Activated T-cell treated with anti-CD3 and anti-CD28 coated beads, Interleukin-2, amount 50 U/mL, for 4 hours (primary cell): ENCODE measurements around the gene BCL2L11. TPM values are rescaled to one million over a fixed set of nuclear protein-coding genes. Genes with fewer than 3 reads are reported as not detected.

Experiments used
- ATAC-seq, 2 donors: fragments of 200-7000 bp; cut with Tn5 transposase; one replicate each; pipeline ENCODE4 v1.10.0; 2021
- DNase-seq: peaks from one replicate; pipeline ENCODE4 v3.0.0-alpha.2; 2020
- H3K27me3 Mint-ChIP-seq: one replicate; pipeline ENCODE4 v1.8.0; 2021; ENCODE audit warnings: low read depth, mixed read lengths
- H3K36me3 Mint-ChIP-seq: one replicate; pipeline ENCODE4 v1.8.0; 2022; ENCODE audit warnings: mixed read lengths; ENCODE audit not compliant: insufficient read depth
- H3K4me1 Mint-ChIP-seq: one replicate; pipeline ENCODE4 v1.8.0; 2021; ENCODE audit warnings: low read depth, mixed read lengths
- H3K4me3 Mint-ChIP-seq: one replicate; pipeline ENCODE4 v1.8.0; 2021; ENCODE audit warnings: mild to moderate bottlenecking, moderate library complexity, mixed read lengths
- H3K9me3 Mint-ChIP-seq: one replicate; pipeline ENCODE4 v1.8.0; 2021; ENCODE audit warnings: mixed read lengths
- total RNA-seq, 3 donors: library from RNA; stranded (reverse); gene quantifications; one replicate each; pipeline ENCODE4 v1.2.1, GENCODE V29; 2021

The BCL2L11 gene
- total RNA-seq, 3 donors from 2014 or later = 63.3 to 68.9 (median 65.5) TPM

GRCh38 chr2:111162718-111163331 lies 42.1 kb downstream of the BCL2L11 start:
- Mint-ChIP-seq H3K36me3 (peaks cover 44% of the 10 kb centered on the region), H3K9me3 (no peaks in the 10 kb centered on the region), H3K4me1 (peaks cover 36% of the 10 kb centered on the region), H3K27me3 (no peaks in the 10 kb centered on the region), H3K4me3 (no peak overlapping the region)
- no peak for DNase-seq
- ATAC-seq = peak; percentile 42

GRCh38 chr2:111164078-111164477 lies 43.4 kb downstream of the BCL2L11 start:
- ATAC-seq (no peak), DNase-seq (no peak)
- no peaks in the 10 kb centered on the region for H3K27me3 Mint-ChIP-seq
- H3K36me3 Mint-ChIP-seq = peaks cover 44% of the 10 kb centered on the region
- no peak overlapping the region for H3K4me3 Mint-ChIP-seq
- peaks cover 43% of the 10 kb centered on the region for H3K4me1 Mint-ChIP-seq
- H3K9me3 Mint-ChIP-seq = no peaks in the 10 kb centered on the region

GRCh38 chr2:111165084-111165483 lies 44.4 kb downstream of the BCL2L11 start:
- DNase-seq (no peak), ATAC-seq (no peak)
- H3K4me3 Mint-ChIP-seq = no peak overlapping the region
- H3K9me3 Mint-ChIP-seq = no peaks in the 10 kb centered on the region
- no peaks in the 10 kb centered on the region for H3K27me3 Mint-ChIP-seq
- H3K4me1 Mint-ChIP-seq = peaks cover 43% of the 10 kb centered on the region
- H3K36me3 Mint-ChIP-seq = peaks cover 41% of the 10 kb centered on the region

GRCh38 chr2:111166115-111166514 lies 45.4 kb downstream of the BCL2L11 start:
- no peak for DNase-seq
- Mint-ChIP-seq H3K9me3 (no peaks in the 10 kb centered on the region), H3K4me3 (no peak overlapping the region), H3K4me1 (peaks cover 39% of the 10 kb centered on the region), H3K27me3 (no peaks in the 10 kb centered on the region), H3K36me3 (peaks cover 33% of the 10 kb centered on the region)
- no peak for ATAC-seq

- no peak for ATAC-seq
- peaks cover 26% of the 10 kb centered on the region for H3K36me3 Mint-ChIP-seq
Measured at GRCh38 chr2:111167076-111167862, 46.6 kb downstream of the BCL2L11 start.

GRCh38 chr2:111167863-111168162 lies 47.1 kb downstream of the BCL2L11 start:
- Mint-ChIP-seq H3K27me3 (peaks cover 5% of the 10 kb centered on the region), H3K9me3 (no peaks in the 10 kb centered on the region), H3K36me3 (peaks cover 20% of the 10 kb centered on the region), H3K4me3 (no peak overlapping the region), H3K4me1 (peaks cover 26% of the 10 kb centered on the region)
- DNase-seq (no peak), ATAC-seq (no peak)

More at GRCh38 chr2:111167076-111167862, 46.6 kb downstream of the BCL2L11 start:
- DNase-seq = no peak
- H3K4me3 Mint-ChIP-seq = no peak overlapping the region
- H3K9me3 Mint-ChIP-seq = no peaks in the 10 kb centered on the region
- peaks cover 31% of the 10 kb centered on the region for H3K4me1 Mint-ChIP-seq
- H3K27me3 Mint-ChIP-seq = peaks cover 3% of the 10 kb centered on the region

- H3K4me1 Mint-ChIP-seq = peaks cover 21% of the 10 kb centered on the region
- ATAC-seq = peak; percentile 95 to 96
- peaks cover 16% of the 10 kb centered on the region for H3K36me3 Mint-ChIP-seq
- peak; percentile 60 for DNase-seq
- H3K27me3 Mint-ChIP-seq = peaks cover 5% of the 10 kb centered on the region
- H3K9me3 Mint-ChIP-seq = no peaks in the 10 kb centered on the region
- no peak overlapping the region for H3K4me3 Mint-ChIP-seq
Measured at GRCh38 chr2:111168528-111169239, 48.0 kb downstream of the BCL2L11 start.

- peaks cover 5% of the 10 kb centered on the region for H3K27me3 Mint-ChIP-seq
- DNase-seq = no peak
- H3K4me3 Mint-ChIP-seq = no peak overlapping the region
- no peaks in the 10 kb centered on the region for H3K9me3 Mint-ChIP-seq
- H3K36me3 Mint-ChIP-seq = peaks cover 13% of the 10 kb centered on the region
- peak; percentile 8 to 16 for ATAC-seq
- peaks cover 21% of the 10 kb centered on the region for H3K4me1 Mint-ChIP-seq
Measured at GRCh38 chr2:111169268-111169667, 48.6 kb downstream of the BCL2L11 start.

- H3K36me3 Mint-ChIP-seq = peaks cover 7% of the 10 kb centered on the region
- no peak for DNase-seq
- no peak for ATAC-seq
- H3K4me3 Mint-ChIP-seq = no peak overlapping the region
- H3K27me3 Mint-ChIP-seq = peaks cover 9% of the 10 kb centered on the region
- H3K4me1 Mint-ChIP-seq = peaks cover 21% of the 10 kb centered on the region
- H3K9me3 Mint-ChIP-seq = no peaks in the 10 kb centered on the region
Measured at GRCh38 chr2:111169924-111170323, 49.2 kb downstream of the BCL2L11 start.

GRCh38 chr2:111171337-111171930 lies 50.7 kb downstream of the BCL2L11 start:
- Mint-ChIP-seq H3K27me3 (peaks cover 11% of the 10 kb centered on the region), H3K4me1 (peaks cover 21% of the 10 kb centered on the region), H3K36me3 (no peaks in the 10 kb centered on the region), H3K9me3 (no peaks in the 10 kb centered on the region), H3K4me3 (no peak overlapping the region)
- DNase-seq = no peak
- ATAC-seq = no peak

GRCh38 chr2:111172666-111173065 lies 52.0 kb downstream of the BCL2L11 start:
- Mint-ChIP-seq H3K27me3 (peaks cover 15% of the 10 kb centered on the region), H3K4me3 (no peak overlapping the region), H3K36me3 (no peaks in the 10 kb centered on the region), H3K4me1 (peaks cover 14% of the 10 kb centered on the region), H3K9me3 (no peaks in the 10 kb centered on the region)
- DNase-seq (no peak), ATAC-seq (no peak)

- H3K9me3 Mint-ChIP-seq = no peaks in the 10 kb centered on the region
- no peak overlapping the region for H3K4me3 Mint-ChIP-seq
- no peak for DNase-seq
- no peak for ATAC-seq
- peaks cover 18% of the 10 kb centered on the region for H3K27me3 Mint-ChIP-seq
- H3K36me3 Mint-ChIP-seq = no peaks in the 10 kb centered on the region
- peaks cover 9% of the 10 kb centered on the region for H3K4me1 Mint-ChIP-seq
Measured at GRCh38 chr2:111173338-111173737, 52.6 kb downstream of the BCL2L11 start.

- Mint-ChIP-seq H3K9me3 (no peaks in the 10 kb centered on the region), H3K4me3 (no peak overlapping the region), H3K36me3 (no peaks in the 10 kb centered on the region), H3K4me1 (peaks cover 4% of the 10 kb centered on the region), H3K27me3 (peaks cover 18% of the 10 kb centered on the region)
- ATAC-seq (no peak), DNase-seq (no peak)
Measured at GRCh38 chr2:111173856-111174255, 53.1 kb downstream of the BCL2L11 start.

- H3K9me3 Mint-ChIP-seq = no peaks in the 10 kb centered on the region
- DNase-seq (no peak), ATAC-seq (no peak)
- H3K4me1 Mint-ChIP-seq = no peaks in the 10 kb centered on the region
- no peak overlapping the region for H3K4me3 Mint-ChIP-seq
- no peaks in the 10 kb centered on the region for H3K36me3 Mint-ChIP-seq
- H3K27me3 Mint-ChIP-seq = peaks cover 18% of the 10 kb centered on the region
Measured at GRCh38 chr2:111175615-111176014, 54.9 kb downstream of the BCL2L11 start.
